GM12892 (cell line): ENCODE data around the gene CCR5.

Experiments
- POLR2A ChIP-seq: IDR thresholded peaks from 2 replicates; pipeline ENCODE4 v1.6.1; 2011; ENCODE audit warnings: low read depth, low read length, control low read depth
- POLR2AphosphoS5 ChIP-seq: IDR thresholded peaks from 2 replicates; pipeline ENCODE4 v1.6.1; 2011; ENCODE audit warnings: low read depth, low read length, control low read depth
- TAF1 ChIP-seq: IDR thresholded peaks from 2 replicates; pipeline ENCODE4 v1.6.1; 2011; ENCODE audit warnings: low read depth, mild to moderate bottlenecking, control low read depth, low read length, borderline replicate concordance

DNA sequence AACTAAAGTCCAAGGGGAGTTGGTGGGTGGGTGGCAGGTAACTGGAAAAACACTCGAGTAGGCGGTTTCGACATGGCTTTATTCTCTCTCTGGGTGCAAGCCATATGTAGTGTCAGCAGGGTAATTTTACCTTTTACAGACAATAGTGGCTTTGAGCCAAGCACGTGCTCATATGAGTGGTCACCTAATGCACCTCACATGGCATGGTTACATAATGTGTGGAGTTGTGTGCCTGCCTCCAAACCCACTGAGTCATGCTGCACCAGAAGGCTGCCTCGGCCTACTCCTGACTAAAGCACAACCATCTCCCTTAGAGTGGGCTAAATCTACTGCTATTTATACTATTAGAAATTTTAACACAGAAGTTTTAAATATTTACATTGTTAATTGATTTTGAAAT lies 52.8 kb downstream of the CCR5 start:
- no peak for TF ChIP-seq TAF1
- TF ChIP-seq POLR2AphosphoS5 = no peak
- no peak for TF ChIP-seq POLR2A
